ENCODE measurements around the gene TC2N. TPM values are rescaled to one million over a fixed set of nuclear protein-coding genes. Genes with fewer than 3 reads are reported as not detected.

The TC2N gene
- 72.6 and 77.2 TPM in 2 replicates for total RNA-seq
- polyA plus RNA-seq: 19.1 and 22.0 TPM in 2 replicates

DNA sequence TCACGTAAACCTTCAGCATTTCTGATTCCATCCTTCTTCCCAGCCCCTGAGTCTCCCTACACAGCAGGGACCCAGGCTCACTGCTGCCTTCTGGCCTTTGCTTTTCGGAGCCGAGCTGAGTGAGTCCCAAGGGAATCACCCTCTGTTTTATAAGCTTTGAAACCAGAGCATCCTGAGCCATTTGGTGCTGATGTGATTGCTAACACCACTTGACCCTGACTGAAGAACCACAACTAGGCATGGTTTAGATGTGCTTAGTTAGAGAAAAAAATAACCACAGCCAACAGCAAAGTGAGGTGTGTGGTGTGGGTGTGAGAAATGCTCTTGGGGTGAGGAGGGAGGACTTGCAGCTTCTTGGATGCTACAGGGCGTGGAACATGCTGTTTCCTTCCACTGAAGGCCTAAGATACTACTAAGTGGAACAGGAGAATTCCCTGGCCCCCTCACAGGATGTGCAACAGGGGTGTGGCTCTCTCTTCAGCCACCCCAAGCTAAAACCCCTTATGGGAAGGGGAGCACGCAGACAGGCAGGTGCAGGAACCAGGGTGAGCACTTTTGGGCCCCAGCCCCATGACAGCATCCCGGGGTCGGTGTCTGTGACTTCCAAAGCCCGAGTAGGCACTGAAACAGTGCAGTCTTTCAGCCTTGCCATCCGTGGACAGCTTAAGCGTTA lies at the start of gene TC2N:
TC2N (minus strand) TSS at position 221 of the 673 bp plus-strand sequence. CDS start 53,767 bp downstream, outside the sequence.
- no peaks in the 10 kb centered on the region for H3K79me2 ChIP-seq
- no peaks in the 10 kb centered on the region for H3K27me3 ChIP-seq
- H3K9me3 ChIP-seq (ENCODE audit: low read depth): no peaks in the 10 kb centered on the region
- H3K4me3 ChIP-seq: no peak within 1 kb of the TSS
- H3K36me3 ChIP-seq (replicated peaks; ENCODE audit: insufficient read depth, low read depth): no peaks in the 10 kb centered on the region
- no peak within 1 kb of the TSS for H2AFZ ChIP-seq
- no peak within 1 kb of the TSS for H3K4me2 ChIP-seq
- no peaks in the 10 kb centered on the region for H4K20me1 ChIP-seq (ENCODE audit: insufficient read depth, poor library complexity, severe bottlenecking)
- H3K4me1 ChIP-seq (ENCODE audit: insufficient read depth): peaks cover 4% of the 10 kb centered on the region
- WGBS (ENCODE audit: low lambda C conversion rate, missing lambda C conversion rate): 79% methylated on average over 10 of the region's 10 CpGs
- no peak within 1 kb of the TSS for H3K27ac ChIP-seq
- H3K9me2 ChIP-seq (replicated peaks; ENCODE audit: insufficient read depth): no peaks in the 10 kb centered on the region
- TF ChIP-seq EZH2phosphoT487 (IDR thresholded peaks at IDR 0.05; ENCODE audit: low read depth, severe bottlenecking, unreplicated experiment) (no peak), CTCF (IDR thresholded peaks at IDR 0.05; ENCODE audit: poor library complexity) (no peak), EZH2 (IDR thresholded peaks at IDR 0.05; ENCODE audit: borderline replicate concordance) (no peak)
- no peak for DNase-seq (ENCODE audit: low spot score)

GRCh38 chr14:91912035-91912434 lies 44.7 kb upstream of the TC2N start:
- Histone ChIP-seq H3K4me1 (ENCODE audit: insufficient read depth) (no peaks in the 10 kb centered on the region), H3K27ac (no peak overlapping the region), H3K4me3 (no peak overlapping the region), H4K20me1 (ENCODE audit: insufficient read depth, poor library complexity, severe bottlenecking) (no peaks in the 10 kb centered on the region), H3K79me2 (no peaks in the 10 kb centered on the region), H3K9me2 (replicated peaks; ENCODE audit: insufficient read depth) (no peaks in the 10 kb centered on the region), H3K4me2 (no peak overlapping the region), H3K27me3 (no peaks in the 10 kb centered on the region), H3K36me3 (replicated peaks; ENCODE audit: insufficient read depth, low read depth) (no peaks in the 10 kb centered on the region), H3K9me3 (ENCODE audit: low read depth) (no peaks in the 10 kb centered on the region), H2AFZ (no peak overlapping the region)
- DNase-seq (ENCODE audit: low spot score): no peak
- WGBS (ENCODE audit: low lambda C conversion rate, missing lambda C conversion rate): 73% methylated on average over 5 of the region's 5 CpGs
- TF ChIP-seq EZH2phosphoT487 (IDR thresholded peaks at IDR 0.05; ENCODE audit: low read depth, severe bottlenecking, unreplicated experiment): no peak
- no peak for TF ChIP-seq CTCF (IDR thresholded peaks at IDR 0.05; ENCODE audit: poor library complexity)
- no peak for TF ChIP-seq EZH2 (IDR thresholded peaks at IDR 0.05; ENCODE audit: borderline replicate concordance)

DNA sequence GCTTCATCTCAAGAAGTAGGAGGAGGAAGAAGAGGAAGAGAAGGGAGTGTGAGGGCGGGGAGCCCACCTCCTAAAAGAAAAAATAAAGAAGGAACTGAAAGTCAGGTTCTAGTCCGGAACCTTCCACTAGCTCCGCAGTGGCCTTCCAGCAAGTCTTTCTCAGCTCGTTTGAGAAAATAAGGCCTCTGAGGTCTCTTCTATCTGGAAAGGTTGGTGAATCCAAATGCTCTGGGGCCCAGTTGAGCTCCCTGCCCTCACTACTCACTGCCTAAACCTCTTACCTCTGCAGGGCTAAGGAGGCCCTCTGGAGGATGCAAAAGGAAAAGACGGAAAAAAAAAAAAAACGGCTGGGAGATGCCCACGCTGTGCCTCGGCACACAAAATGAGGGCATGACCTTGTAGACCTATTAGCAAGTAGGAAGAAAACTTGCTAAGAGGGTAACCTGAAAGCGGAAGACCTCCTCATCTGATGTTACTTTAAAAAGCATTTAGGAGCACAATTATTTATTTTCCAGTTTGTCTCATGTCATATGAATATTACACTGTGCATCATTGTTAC lies 44.2 kb upstream of the TC2N start:
- 46% methylated on average over 9 of the region's 9 CpGs for WGBS (ENCODE audit: low lambda C conversion rate, missing lambda C conversion rate)
- H3K36me3 ChIP-seq (replicated peaks; ENCODE audit: insufficient read depth, low read depth): no peaks in the 10 kb centered on the region
- no peaks in the 10 kb centered on the region for H3K9me2 ChIP-seq (replicated peaks; ENCODE audit: insufficient read depth)
- H3K27ac ChIP-seq: no peak overlapping the region
- H3K27me3 ChIP-seq: no peaks in the 10 kb centered on the region
- H4K20me1 ChIP-seq (ENCODE audit: insufficient read depth, poor library complexity, severe bottlenecking): no peaks in the 10 kb centered on the region
- H3K9me3 ChIP-seq (ENCODE audit: low read depth): no peaks in the 10 kb centered on the region
- no peak overlapping the region for H3K4me3 ChIP-seq
- no peaks in the 10 kb centered on the region for H3K4me1 ChIP-seq (ENCODE audit: insufficient read depth)
- H2AFZ ChIP-seq: no peak overlapping the region
- H3K4me2 ChIP-seq: no peak overlapping the region
- DNase-seq (ENCODE audit: low spot score): peak; percentile 56
- no peaks in the 10 kb centered on the region for H3K79me2 ChIP-seq
- no peak for TF ChIP-seq EZH2 (IDR thresholded peaks at IDR 0.05; ENCODE audit: borderline replicate concordance)
- peak; percentile 52 for TF ChIP-seq CTCF (IDR thresholded peaks at IDR 0.05; ENCODE audit: poor library complexity)
- no peak for TF ChIP-seq EZH2phosphoT487 (IDR thresholded peaks at IDR 0.05; ENCODE audit: low read depth, severe bottlenecking, unreplicated experiment)
